Panc1 (cell line): ENCODE data around the gene NEURL3. TPM values are rescaled to one million over a fixed set of nuclear protein-coding genes. Genes with fewer than 3 reads are reported as not detected.

Source experiments
- ATAC-seq: fragments of 200-7000 bp; cut with Tn5 transposase; 2 replicates; pipeline ENCODE4 v1.9.1; 2020; ENCODE audit warnings: mild to moderate bottlenecking, moderate library complexity
- BruUV-seq: library from RNA; stranded (reverse); fragments of 400-500 nt; replicated peaks from 2 replicates; lab custom pipeline; 2021; lab: Mats Ljungman, UMichigan
- CTCF ChIA-PET: fragments of 300-600 bp; sonication (Branson Sonifier 250); formaldehyde crosslinking; loops from one replicate; lab custom pipeline; 2022; ENCODE audit warnings: antibody characterized with exemption; lab: Charles Lee
- POLR2A ChIA-PET: fragments of 300-600 bp; sonication (Branson Sonifier 250); formaldehyde crosslinking; loops from one replicate; lab custom pipeline; 2022; ENCODE audit warnings: antibody characterized with exemption; lab: Charles Lee
- DNase-seq: peaks from one replicate; pipeline ENCODE4 v3.0.0-alpha.2; 2010; ENCODE audit warnings: low read depth, low spot score
- H3K27ac ChIP-seq: 2 replicates; pipeline ENCODE4 v1.5.1; 2011; ENCODE audit warnings: mild to moderate bottlenecking, low read length, inconsistent platforms
- H3K27me3 ChIP-seq: fragments of 200-500 bp; sonication (Bioruptor generic); 2 replicates; pipeline ENCODE4 v1.6.0; 2014; ENCODE audit warnings: low read length, inconsistent platforms; ENCODE audit not compliant: control insufficient read depth, insufficient read depth
- H3K36me3 ChIP-seq: fragments of 200-500 bp; sonication (Bioruptor generic); 2 replicates; pipeline ENCODE4 v1.5.1; 2014; ENCODE audit warnings: inconsistent platforms, mild to moderate bottlenecking, low read length, moderate library complexity; ENCODE audit not compliant: control insufficient read depth, insufficient read depth
- H3K4me1 ChIP-seq: 2 replicates; pipeline ENCODE4 v1.5.1; 2011; ENCODE audit warnings: inconsistent platforms, mild to moderate bottlenecking, low read length, moderate library complexity; ENCODE audit not compliant: control insufficient read depth, insufficient read depth
- H3K4me3 ChIP-seq, 2 experiments: 2 replicates each; pipeline ENCODE4 v1.5.1; 2011 to 2012; ENCODE audit warnings: low read depth in 2 of 2, low read length in 2 of 2, mild to moderate bottlenecking in 2 of 2, inconsistent platforms in 1 of 2, moderate library complexity in 1 of 2
- H3K9me3 ChIP-seq: fragments of 200-500 bp; sonication (Bioruptor generic); 2 replicates; pipeline ENCODE4 v1.5.1; 2014; ENCODE audit warnings: low read depth, mild to moderate bottlenecking, inconsistent platforms, low read length, moderate library complexity; ENCODE audit not compliant: control insufficient read depth, insufficient read depth
- POLR2AphosphoS5 ChIP-seq: IDR thresholded peaks from 2 replicates; pipeline ENCODE4 v1.6.1; 2012; ENCODE audit warnings: mild to moderate bottlenecking, low read depth, low read length, moderate library complexity
- REST ChIP-seq, 2 experiments: IDR thresholded peaks; 2 replicates each; pipeline ENCODE4 v1.6.1; 2011 to 2012; ENCODE audit warnings: low read depth in 2 of 2, control low read depth in 1 of 2, low read length in 1 of 2, mild to moderate bottlenecking in 1 of 2, moderate library complexity in 1 of 2; ENCODE audit not compliant: insufficient read depth in 1 of 2
- SIN3A ChIP-seq: IDR thresholded peaks from 2 replicates; pipeline ENCODE4 v1.6.1; 2012; ENCODE audit warnings: low read depth, mild to moderate bottlenecking, low read length, moderate library complexity, borderline replicate concordance; ENCODE audit not compliant: insufficient read depth
- TCF7L2 ChIP-seq: IDR thresholded peaks from 2 replicates; pipeline ENCODE4 v1.6.1; 2011; ENCODE audit warnings: mild to moderate bottlenecking, low read depth, low read length, inconsistent platforms
- in situ Hi-C: cut with HindIII; loops from 2 replicates; pipeline ENCODE4 v1.10.0; 2016; ENCODE audit warnings: low sequenced_read_pairs, low pct_unique_long_range_greater_than_20kb
- intact Hi-C: fragments of 100-400 bp; cut with micrococcal nuclease; formaldehyde crosslinking; loops from one replicate; pipeline ENCODE4 v1.10.0; 2022; ENCODE audit not compliant: unreplicated experiment
- total RNA-seq: library from RNA; stranded (reverse); gene quantifications from one replicate; pipeline ENCODE4 v1.2.1, GENCODE V29; 2021; ENCODE audit not compliant: unreplicated experiment
- TF ChIP-seq, protein P1 (sequence below): fragments of 450-650 bp; IDR thresholded peaks from 2 replicates; pipeline ENCODE4 v1.5.1; 2017; ENCODE audit warnings: mild to moderate bottlenecking

NEURL3 gene
- total RNA-seq, 1 experiment from 2014 or later = 1.2 TPM

DNA sequence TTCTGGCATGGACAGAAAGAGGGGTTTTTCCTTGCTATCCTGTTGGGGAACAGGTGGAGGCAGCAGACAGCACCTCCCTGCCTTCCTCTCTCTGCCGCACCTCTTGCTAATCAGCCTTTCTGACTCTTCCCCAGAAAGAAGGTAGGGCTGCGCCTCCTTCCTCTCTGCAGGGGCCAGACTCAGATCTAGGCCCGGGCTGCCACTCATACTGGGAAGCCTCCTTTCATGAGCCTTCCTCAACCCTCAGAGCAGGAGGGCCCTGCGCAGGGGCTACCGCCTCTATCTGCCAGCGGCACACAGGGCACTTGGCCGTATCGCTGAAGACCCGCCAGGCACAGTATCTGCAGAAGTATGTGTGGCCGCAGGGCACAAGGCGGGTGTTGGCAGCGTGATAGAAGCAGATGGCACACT is 7.1 kb downstream of the NEURL3 start:
- ATAC-seq (no peak), DNase-seq (no peak)
- no peak overlapping the region for H3K27ac ChIP-seq
- ChIA-PET POLR2A (interaction anchor here (0.7 kb wide), 1 partner anchor 73 kb away, joined by 4 read pairs; no protein-coding TSS in a partner anchor), CTCF (interaction anchor here (0.6 kb wide), 1 partner anchor 276 kb away, joined by 4 read pairs; no protein-coding TSS in a partner anchor)
- H3K4me1 ChIP-seq = peaks cover 18% of the 10 kb centered on the region
- H3K36me3 ChIP-seq = no peaks in the 10 kb centered on the region
- intact Hi-C loops (no loop called here), in situ Hi-C loops (no loop called here)
- no peak for TF ChIP-seq POLR2AphosphoS5
- no peak for TF ChIP-seq REST (IDR thresholded peaks at IDR 0.05; ENCODE audit: insufficient read depth in 1 of 2, low read depth in 2 of 2, low read length in 1 of 2)
- TF ChIP-seq TCF7L2 = no peak
- TF ChIP-seq, protein P1, sequence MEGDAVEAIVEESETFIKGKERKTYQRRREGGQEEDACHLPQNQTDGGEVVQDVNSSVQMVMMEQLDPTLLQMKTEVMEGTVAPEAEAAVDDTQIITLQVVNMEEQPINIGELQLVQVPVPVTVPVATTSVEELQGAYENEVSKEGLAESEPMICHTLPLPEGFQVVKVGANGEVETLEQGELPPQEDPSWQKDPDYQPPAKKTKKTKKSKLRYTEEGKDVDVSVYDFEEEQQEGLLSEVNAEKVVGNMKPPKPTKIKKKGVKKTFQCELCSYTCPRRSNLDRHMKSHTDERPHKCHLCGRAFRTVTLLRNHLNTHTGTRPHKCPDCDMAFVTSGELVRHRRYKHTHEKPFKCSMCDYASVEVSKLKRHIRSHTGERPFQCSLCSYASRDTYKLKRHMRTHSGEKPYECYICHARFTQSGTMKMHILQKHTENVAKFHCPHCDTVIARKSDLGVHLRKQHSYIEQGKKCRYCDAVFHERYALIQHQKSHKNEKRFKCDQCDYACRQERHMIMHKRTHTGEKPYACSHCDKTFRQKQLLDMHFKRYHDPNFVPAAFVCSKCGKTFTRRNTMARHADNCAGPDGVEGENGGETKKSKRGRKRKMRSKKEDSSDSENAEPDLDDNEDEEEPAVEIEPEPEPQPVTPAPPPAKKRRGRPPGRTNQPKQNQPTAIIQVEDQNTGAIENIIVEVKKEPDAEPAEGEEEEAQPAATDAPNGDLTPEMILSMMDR = no peak
- TF ChIP-seq SIN3A = no peak
- BruUV-seq = no TSS peak
- H3K4me3 ChIP-seq = no peak overlapping the region
- H3K27me3 ChIP-seq = no peaks in the 10 kb centered on the region
- no peaks in the 10 kb centered on the region for H3K9me3 ChIP-seq

DNA sequence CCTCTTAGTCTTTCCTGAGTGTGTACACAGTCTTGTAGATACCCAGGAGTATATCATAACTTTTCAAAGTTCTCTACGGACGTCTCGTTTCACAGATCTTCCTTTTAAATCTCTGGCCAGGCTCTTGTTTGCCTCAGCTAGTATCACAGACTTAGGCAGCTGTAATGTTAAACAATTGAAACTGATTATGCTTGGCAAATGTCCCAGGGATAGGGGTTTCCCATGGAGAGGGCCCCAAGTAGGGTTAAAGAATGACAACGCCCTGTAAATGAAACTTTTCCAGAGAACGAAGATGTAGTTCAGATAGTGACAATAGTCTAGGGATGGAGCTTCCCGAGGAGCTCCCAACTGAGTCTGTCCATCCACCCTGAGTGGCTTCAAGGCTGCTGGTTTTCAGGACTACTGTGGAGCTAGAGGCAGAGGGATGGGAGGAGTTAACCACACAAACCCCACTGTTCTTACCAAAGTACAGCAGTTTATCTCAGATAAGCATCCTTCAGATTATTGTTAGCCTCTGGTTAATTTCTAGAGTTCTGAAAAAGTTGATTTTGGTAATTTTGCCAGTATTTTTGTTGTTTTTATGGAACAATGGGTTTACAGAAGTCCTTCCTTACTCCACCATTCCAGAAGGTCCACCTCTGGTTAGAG is 9.1 kb downstream of the NEURL3 start:
- H3K4me1 ChIP-seq = 0 out of 2 replicates have a peak, but pooled peaks cover 3% of the 10 kb centered on the region
- no peak overlapping the region for H3K4me3 ChIP-seq
- H3K27ac ChIP-seq = no peak overlapping the region
- ChIA-PET POLR2A (no interaction called here), CTCF (no interaction called here)
- no peaks in the 10 kb centered on the region for H3K36me3 ChIP-seq
- TF ChIP-seq POLR2AphosphoS5 (no peak), TCF7L2 (no peak), REST (IDR thresholded peaks at IDR 0.05; ENCODE audit: insufficient read depth in 1 of 2, low read depth in 2 of 2, low read length in 1 of 2) (no peak), SIN3A (no peak)
- TF ChIP-seq, protein P1 = no peak
- ATAC-seq = no peak
- in situ Hi-C loops = no loop called here
- BruUV-seq = no TSS peak
- DNase-seq = no peak
- no peaks in the 10 kb centered on the region for H3K27me3 ChIP-seq
- intact Hi-C loops = no loop called here
- no peaks in the 10 kb centered on the region for H3K9me3 ChIP-seq
